Fibroblast of the aortic adventitia (primary cell): ENCODE data around the gene FAM240A. TPM values are rescaled to one million over a fixed set of nuclear protein-coding genes. Genes with fewer than 3 reads are reported as not detected.
"Not testable (repeated sequence)": the region's sequence is repeated elsewhere in the genome, so short reads cannot be mapped to it uniquely, and the experiment has no call there.

Experiments
- DNase-seq: peaks from one replicate; pipeline ENCODE4 v3.0.0-alpha.2; 2010; ENCODE audit warnings: low read depth
- H3K4me3 ChIP-seq: 2 replicates; pipeline ENCODE4 v1.5.1; 2011; ENCODE audit warnings: low read depth, mild to moderate bottlenecking, control low read depth, low read length, moderate library complexity
- total RNA-seq: library from RNA; depleted of rRNA; stranded (reverse); fragments of >200 nt; gene quantifications from 2 replicates; pipeline ENCODE4 v1.2.3, GENCODE V29; 2012; ENCODE audit warnings: low replicate concordance
- TF ChIP-seq, protein P1 (sequence below): IDR thresholded peaks from 2 replicates; pipeline ENCODE4 v1.5.1; 2011; ENCODE audit warnings: mild to moderate bottlenecking, low read length, control low read depth, inconsistent platforms; ENCODE audit not compliant: insufficient read depth

Gene FAM240A
- total RNA-seq, 1 donor: not detected

DNA sequence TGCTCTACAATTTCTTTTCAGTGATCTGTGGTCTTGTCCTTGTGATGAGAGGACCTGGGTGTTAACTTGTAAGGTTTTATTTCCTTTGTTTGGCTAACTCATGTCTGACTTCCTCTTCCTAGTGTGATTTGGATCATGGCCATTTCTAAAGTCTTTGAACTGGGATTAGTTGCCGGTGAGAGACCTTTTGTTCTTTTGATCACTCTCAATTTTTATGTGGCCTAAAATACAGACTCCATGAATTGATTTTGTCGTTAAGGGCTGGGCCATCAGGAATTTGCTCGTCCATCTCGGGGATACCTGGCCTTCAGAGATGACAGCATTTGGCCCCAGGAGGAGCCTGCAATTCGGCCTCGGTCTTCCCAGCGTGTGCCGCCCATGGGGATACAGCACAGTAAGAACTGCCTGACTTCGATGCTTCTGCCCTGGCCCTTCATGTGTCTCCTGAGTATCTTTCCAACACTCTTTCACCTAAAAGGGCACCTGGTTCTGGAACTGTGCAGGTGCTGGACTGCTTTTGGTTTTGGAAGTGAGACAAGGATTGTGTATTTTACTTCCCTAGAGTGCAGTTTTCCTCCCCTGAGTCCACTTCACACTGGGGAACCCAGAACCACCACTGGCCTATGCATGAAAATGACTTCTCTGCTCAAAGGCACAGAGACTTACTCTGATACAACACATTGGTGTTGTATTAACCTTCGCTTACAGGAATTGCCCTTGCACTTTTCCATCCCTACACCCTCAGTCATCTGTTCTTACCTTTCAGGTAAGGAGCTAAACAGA is 33.2 kb upstream of the FAM240A start:
- no peak for DNase-seq
- TF ChIP-seq, protein P1, sequence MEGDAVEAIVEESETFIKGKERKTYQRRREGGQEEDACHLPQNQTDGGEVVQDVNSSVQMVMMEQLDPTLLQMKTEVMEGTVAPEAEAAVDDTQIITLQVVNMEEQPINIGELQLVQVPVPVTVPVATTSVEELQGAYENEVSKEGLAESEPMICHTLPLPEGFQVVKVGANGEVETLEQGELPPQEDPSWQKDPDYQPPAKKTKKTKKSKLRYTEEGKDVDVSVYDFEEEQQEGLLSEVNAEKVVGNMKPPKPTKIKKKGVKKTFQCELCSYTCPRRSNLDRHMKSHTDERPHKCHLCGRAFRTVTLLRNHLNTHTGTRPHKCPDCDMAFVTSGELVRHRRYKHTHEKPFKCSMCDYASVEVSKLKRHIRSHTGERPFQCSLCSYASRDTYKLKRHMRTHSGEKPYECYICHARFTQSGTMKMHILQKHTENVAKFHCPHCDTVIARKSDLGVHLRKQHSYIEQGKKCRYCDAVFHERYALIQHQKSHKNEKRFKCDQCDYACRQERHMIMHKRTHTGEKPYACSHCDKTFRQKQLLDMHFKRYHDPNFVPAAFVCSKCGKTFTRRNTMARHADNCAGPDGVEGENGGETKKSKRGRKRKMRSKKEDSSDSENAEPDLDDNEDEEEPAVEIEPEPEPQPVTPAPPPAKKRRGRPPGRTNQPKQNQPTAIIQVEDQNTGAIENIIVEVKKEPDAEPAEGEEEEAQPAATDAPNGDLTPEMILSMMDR: no peak
- no peak overlapping the region for H3K4me3 ChIP-seq

DNA sequence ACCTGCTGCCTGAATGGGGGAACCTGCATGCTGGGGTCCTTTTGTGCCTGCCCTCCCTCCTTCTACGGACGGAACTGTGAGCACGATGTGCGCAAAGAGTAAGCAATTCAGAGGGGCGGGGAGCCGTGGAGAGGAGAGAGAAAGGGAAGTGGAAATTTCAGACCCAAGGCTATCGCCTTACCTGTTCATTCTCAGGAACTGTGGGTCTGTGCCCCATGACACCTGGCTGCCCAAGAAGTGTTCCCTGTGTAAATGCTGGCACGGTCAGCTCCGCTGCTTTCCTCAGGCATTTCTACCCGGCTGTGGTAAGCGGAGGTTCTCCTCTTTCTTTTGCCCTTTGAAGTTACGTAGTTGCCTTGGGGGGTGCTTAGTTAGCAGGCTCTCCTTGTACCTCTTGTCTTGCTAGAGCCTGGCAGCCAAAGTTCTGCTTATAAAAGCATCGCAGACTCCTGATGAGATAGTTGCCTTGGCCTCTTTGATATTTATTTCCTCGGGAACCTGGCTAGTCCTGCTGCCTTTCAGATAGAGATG is 32.5 kb upstream of the FAM240A start:
- TF ChIP-seq, protein P1: no peak
- H3K4me3 ChIP-seq: no peak overlapping the region
- DNase-seq: no peak

DNA sequence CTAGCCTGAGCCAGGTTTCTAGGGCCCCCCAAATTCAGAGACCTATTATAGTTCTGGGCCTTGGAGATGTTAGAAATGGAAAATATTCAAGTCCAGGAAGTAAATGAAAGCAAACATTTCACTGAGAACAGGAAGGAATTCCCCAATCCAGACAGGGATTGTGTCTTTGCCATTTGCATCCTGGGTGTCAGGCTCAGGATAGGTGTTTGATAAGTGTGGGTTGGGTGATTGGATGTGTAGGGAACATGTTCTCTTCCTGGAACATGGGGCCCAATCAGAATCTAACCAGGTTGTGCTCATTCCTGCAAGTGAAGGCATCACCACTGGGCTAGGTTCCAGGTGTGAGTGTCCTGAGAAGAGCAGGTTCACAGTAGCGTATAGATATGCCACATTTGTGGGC is 31.6 kb upstream of the FAM240A start:
- H3K4me3 ChIP-seq: no peak overlapping the region

DNA sequence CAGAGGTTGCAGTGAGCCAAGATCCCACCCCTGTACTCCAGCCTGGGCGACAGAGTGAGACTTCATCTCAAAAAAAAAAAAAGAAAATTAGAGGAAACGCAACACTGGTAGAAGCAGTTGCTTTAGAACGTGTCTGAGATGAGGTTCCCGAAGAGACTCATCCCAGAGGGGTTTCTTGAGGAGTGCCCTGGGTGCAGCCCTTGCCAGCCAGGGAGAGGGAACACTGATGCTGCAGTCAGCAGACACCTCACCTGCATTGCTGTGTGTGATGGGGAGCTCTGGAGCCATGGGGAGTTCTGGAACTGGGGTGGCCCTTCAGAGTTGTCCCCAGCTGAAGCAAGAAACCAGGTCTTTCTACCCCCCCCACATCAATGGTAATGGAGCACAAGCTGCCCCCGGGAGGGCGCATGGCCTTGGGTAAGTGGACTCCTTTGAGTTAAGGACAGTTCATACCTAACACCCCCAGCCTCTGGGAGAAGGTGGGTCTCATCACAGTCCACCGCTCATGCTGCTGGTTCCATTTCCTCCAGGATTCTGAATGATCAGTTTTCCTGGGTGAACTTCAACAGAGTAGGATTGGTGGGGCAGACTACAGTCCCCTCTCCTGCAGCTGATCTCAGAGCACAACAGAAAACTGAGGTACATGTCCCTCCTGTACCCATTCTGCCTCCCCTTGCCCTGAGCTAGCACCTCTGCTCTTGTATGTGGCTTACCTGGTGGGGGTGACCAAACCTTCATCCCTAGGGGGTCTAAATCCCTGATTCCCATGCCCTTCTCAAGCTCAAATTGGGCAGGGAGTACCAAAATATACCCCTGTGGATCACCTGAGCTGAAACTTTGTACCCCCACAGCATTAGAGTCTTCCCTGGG is 27.5 kb upstream of the FAM240A start:
- TF ChIP-seq, protein P1: no peak
- no peak for DNase-seq
- H3K4me3 ChIP-seq: no peak overlapping the region

More for the DNA sequence above, 31.6 kb upstream of the FAM240A start:
- DNase-seq: no peak
- TF ChIP-seq, protein P1: no peak

- no peak for DNase-seq
- TF ChIP-seq, protein P1: no peak
- H3K4me3 ChIP-seq: no peak overlapping the region
These were observed 26.3 kb upstream of the FAM240A start for GRCh38 chr3:46585799-46586693.

- DNase-seq: no peak
- TF ChIP-seq, protein P1: no peak
- H3K4me3 ChIP-seq: no peak overlapping the region
These were observed 25.5 kb upstream of the FAM240A start for GRCh38 chr3:46586738-46587246.

DNA sequence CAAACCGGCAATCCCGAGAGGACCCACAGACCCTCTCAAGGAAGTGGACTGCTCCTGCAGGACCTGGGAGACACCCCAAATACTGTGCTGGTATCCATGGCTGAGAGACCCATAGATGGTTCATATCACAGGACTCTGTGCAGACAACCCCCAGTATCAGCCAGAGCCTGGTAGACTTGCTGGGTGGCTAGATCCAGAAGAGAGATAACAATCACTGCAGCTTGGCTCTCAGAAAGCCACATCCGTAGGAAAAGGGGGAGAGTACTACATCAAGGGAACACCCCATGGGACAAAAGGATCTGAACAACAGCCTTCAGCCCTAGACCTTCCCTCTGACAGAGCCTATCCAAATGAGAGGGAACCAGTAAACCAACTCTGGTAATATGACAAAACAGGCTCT is 25.1 kb upstream of the FAM240A start:
- H3K4me3 ChIP-seq: not testable (repeated sequence)

More for the DNA sequence above, 25.1 kb upstream of the FAM240A start:
- not testable (repeated sequence) for DNase-seq
